Large intestine (tissue), 3 donors: ENCODE measurements around the gene TP73. TPM values are rescaled to one million over a fixed set of nuclear protein-coding genes. Genes with fewer than 3 reads are reported as not detected.

ENCODE experiments used
- DNase-seq, 2 donors: peaks; one replicate each; pipeline versions ENCODE4 v3.0.0 to v3.0.0-alpha.2; 2013
- H3K27ac ChIP-seq: one replicate; pipeline ENCODE4 v1.5.1; 2013; ENCODE audit warnings: low read length
- H3K27me3 ChIP-seq: 2 replicates; pipeline ENCODE4 v1.6.1; 2013; ENCODE audit warnings: low read length; ENCODE audit not compliant: control insufficient read depth, insufficient read depth
- H3K36me3 ChIP-seq: 2 replicates; pipeline ENCODE4 v1.6.1; 2013; ENCODE audit warnings: low read length; ENCODE audit not compliant: control insufficient read depth, insufficient read depth
- H3K4me1 ChIP-seq: one replicate; pipeline ENCODE4 v1.6.1; 2013; ENCODE audit warnings: low read length; ENCODE audit not compliant: control insufficient read depth, insufficient read depth
- H3K4me3 ChIP-seq: one replicate; pipeline ENCODE4 v1.5.1; 2013; ENCODE audit warnings: low read length
- H3K9me3 ChIP-seq: one replicate; pipeline ENCODE4 v1.6.1; 2013; ENCODE audit warnings: mild to moderate bottlenecking, low read depth, low read length, moderate library complexity; ENCODE audit not compliant: control insufficient read depth
- WGBS: methylation state at CpG from one replicate; pipeline ENCODE4 v1.1.5; 2013; ENCODE audit warnings: low lambda C conversion rate; ENCODE audit not compliant: insufficient coverage; 5-methylcytosine and 5-hydroxymethylcytosine counted together
- polyA plus RNA-seq: library from polyadenylated mRNA; unstranded; fragments of 120-200 nt; gene quantifications from one replicate; pipeline ENCODE4 v1.2.1, GENCODE V29; 2013

Gene TP73
- polyA plus RNA-seq, 1 donor: 0.55 TPM

GRCh38 chr1:3645666-3646355 lies 6.5 kb upstream of the TP73 start:
- Histone ChIP-seq H3K36me3 (peaks cover 20% of the 10 kb centered on the region), H3K27me3 (peaks cover 8% of the 10 kb centered on the region), H3K4me3 (no peak overlapping the region), H3K9me3 (peaks cover 4% of the 10 kb centered on the region), H3K4me1 (peaks cover 10% of the 10 kb centered on the region), H3K27ac (no peak overlapping the region)
- no peak for DNase-seq
- 80% methylated on average over 1 of the region's 27 CpGs for WGBS

DNA sequence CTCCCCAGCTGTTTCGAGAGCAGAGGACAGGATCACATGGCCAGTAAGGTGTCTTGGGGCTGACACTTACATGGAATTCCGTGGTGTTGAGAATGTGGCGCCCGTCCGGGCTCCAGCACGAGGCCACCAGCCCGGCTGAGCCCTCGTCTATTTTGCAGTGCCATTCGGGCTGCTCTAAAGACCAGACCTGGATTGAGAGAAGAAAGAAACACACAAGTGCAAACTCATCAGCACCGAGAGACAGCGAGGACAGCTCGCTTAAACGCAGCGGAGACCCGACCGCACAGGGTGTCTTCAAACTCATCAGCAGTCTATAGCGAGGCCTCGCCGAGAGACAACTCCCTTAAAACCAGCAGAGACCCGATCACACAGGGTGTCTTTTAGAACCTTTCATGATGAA lies 5.7 kb upstream of the TP73 start:
- no peak overlapping the region for H3K27ac ChIP-seq
- H3K36me3 ChIP-seq: peaks cover 20% of the 10 kb centered on the region
- peaks cover 10% of the 10 kb centered on the region for H3K9me3 ChIP-seq
- no peak overlapping the region for H3K4me3 ChIP-seq
- WGBS: 93% methylated on average over 3 of the region's 20 CpGs
- H3K27me3 ChIP-seq: peaks cover 16% of the 10 kb centered on the region
- peaks cover 12% of the 10 kb centered on the region for H3K4me1 ChIP-seq
- DNase-seq: no peak

DNA sequence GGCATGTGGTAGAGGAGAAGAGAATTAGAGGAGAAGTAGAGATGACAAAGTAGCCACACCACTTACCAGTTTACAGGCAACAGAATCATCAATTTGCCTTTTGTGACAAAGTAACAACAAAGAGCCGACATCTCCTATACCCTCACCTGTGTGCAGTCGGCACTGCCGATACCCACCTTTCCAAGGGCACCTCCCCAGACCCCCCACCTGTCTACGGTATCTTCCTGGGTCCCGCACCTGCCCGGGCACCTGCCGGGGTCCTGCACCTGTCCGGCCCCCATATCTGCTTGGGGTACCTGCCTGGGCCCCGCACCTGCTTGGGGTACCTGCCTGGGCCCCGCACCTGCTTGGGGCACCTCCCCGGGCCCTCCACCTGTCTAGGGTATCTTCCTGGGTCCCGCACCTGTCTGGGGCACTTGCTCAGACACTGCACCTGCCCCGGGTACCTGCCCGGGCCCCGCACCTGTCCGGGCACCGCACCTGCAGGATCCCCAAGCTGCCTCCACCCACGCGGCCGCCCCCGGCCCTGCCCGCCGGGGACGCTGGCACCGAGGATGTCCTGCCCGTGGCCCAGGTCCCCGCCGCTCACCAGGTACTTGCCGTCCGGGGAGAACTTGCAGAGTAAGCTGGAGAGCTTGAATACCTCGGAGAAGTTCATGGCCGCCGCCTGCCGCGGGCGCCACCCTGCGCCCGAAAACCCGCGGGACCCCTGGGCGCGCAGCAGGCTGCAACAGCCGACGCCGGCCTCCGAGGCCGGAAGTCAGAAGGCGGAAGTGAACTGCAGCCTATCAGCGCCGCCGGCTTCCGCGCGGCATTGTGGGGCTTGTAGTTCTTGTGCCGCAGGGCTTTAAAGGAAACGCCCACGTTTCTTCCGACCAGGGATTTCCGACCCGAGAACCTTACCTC lies 2.7 kb upstream of the TP73 start, which contains the start of gene WRAP73:
TSS of gene WRAP73 (minus strand) at position 762 of the 906 bp plus-strand sequence. CDS start at position 658, 104 bp downstream.
- peak within 1 kb of the TSS; percentile 64 for H3K4me3 ChIP-seq
- peak; percentile 88 to 90 for DNase-seq

DNA sequence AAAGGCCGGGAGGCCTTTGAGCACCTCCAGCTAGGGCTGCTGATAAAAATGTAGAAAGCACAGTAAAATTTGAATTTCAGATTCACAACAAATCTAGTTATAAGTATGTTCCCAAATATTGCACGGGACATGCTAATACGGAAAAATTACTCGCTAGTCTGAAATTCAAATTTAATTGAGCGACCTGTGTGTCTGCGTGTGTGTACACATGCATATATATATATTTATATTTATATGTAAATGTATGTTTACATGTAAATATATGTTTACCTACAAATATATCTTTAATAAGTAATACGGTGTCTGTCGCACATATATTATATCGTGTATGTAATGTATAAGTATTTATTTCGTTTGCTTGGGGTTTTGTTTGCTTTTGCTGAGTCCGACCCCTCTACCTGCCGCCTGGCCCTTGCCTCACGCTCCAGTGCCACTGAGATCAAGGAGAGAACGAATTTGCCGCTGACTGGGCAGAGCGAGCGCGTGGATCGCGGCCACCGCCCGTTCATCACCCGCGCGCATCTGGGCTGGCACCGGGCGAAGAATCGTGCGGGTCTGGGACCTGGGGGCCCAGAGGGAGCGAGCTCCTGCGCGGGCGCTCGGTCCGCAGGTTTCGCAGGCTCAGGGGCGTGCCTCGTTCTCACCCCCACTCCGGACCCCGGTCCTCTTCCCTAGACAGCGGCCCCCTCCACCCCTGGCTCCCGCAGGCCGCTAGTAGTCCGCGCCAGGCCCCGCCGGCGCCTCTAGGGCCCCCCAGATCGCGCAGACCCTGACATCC lies 1.9 kb upstream of the TP73 start:
- Histone ChIP-seq H3K4me3 (no peak overlapping the region), H3K36me3 (peaks cover 18% of the 10 kb centered on the region), H3K27me3 (peaks cover 50% of the 10 kb centered on the region), H3K27ac (no peak overlapping the region), H3K4me1 (peaks cover 12% of the 10 kb centered on the region), H3K9me3 (peaks cover 10% of the 10 kb centered on the region)
- no peak for DNase-seq
- 11% methylated on average over 3 of the region's 50 CpGs for WGBS

More for the DNA sequence above, 2.7 kb upstream of the TP73 start, which contains the start of gene WRAP73:
- WGBS: no CpG with 5 or more reads among the region's 60 CpGs
- peaks cover 18% of the 10 kb centered on the region for H3K36me3 ChIP-seq
- peaks cover 10% of the 10 kb centered on the region for H3K9me3 ChIP-seq
- peaks cover 42% of the 10 kb centered on the region for H3K27me3 ChIP-seq
- H3K27ac ChIP-seq: no peak within 1 kb of the TSS
- H3K4me1 ChIP-seq: peaks cover 12% of the 10 kb centered on the region

- Histone ChIP-seq H3K4me3 (no peak overlapping the region), H3K27ac (no peak overlapping the region), H3K9me3 (peaks cover 10% of the 10 kb centered on the region), H3K36me3 (peaks cover 10% of the 10 kb centered on the region), H3K27me3 (peaks cover 56% of the 10 kb centered on the region), H3K4me1 (peaks cover 12% of the 10 kb centered on the region)
- no CpG with 5 or more reads among the region's 83 CpGs for WGBS
- DNase-seq: peak in 1 of 2 donors; percentile 17
These were observed 1.0 kb upstream of the TP73 start for GRCh38 chr1:3651026-3651929.

- DNase-seq: peak in 1 of 2 donors; percentile 22
- H3K9me3 ChIP-seq: peaks cover 10% of the 10 kb centered on the region
- H3K27ac ChIP-seq: no peak overlapping the region
- H3K4me3 ChIP-seq: no peak overlapping the region
- H3K36me3 ChIP-seq: no peaks in the 10 kb centered on the region
- peaks cover 12% of the 10 kb centered on the region for H3K4me1 ChIP-seq
- H3K27me3 ChIP-seq: peaks cover 68% of the 10 kb centered on the region
- WGBS: no CpG with 5 or more reads among the region's 68 CpGs
These were observed 401 bp downstream of the TP73 start for GRCh38 chr1:3652548-3653285.

GRCh38 chr1:3653286-3653618 lies 936 bp downstream of the TP73 start:
- no CpG with 5 or more reads among the region's 10 CpGs for WGBS
- DNase-seq: no peak

DNA sequence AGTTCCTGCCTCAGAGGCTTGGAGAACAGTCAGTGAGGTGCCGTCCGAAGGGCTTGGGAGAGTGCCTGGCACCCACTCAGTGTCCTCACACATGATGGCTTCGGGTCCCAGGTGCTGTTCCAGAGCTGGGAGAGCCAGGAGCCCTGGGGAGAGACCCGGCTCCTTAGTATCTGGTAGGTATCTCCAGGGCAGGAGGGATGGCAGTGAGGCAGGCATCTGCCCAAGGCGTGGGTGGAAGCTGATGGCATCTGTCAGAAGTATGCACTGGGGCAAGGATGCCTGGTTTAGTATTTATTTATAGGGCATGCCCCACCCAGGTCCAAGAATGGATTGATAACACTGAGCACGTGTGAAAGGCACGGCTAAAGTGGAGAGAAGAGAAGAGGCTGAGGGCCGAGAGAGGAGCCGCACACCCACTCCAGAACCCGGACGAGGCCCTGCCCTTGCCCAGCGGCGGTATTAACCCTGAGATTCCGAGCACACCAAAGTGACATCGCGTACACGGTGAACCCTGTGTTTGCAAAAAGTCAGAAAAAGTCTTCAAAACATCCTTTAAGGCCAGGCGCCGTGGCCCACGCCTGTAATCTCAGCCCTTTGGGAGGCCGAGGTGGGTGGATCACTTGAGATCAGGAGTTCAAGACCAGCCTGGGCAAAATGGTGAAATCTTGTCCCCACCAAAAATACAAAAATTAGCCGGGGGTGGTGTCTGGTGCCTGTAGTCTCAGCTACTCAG lies 2.4 kb downstream of the TP73 start:
- peaks cover 78% of the 10 kb centered on the region for H3K27me3 ChIP-seq
- peaks cover 7% of the 10 kb centered on the region for H3K4me1 ChIP-seq
- H3K4me3 ChIP-seq: no peak overlapping the region
- H3K36me3 ChIP-seq: no peaks in the 10 kb centered on the region
- peaks cover 10% of the 10 kb centered on the region for H3K9me3 ChIP-seq
- DNase-seq: no peak
- whole genome bisulfite sequencing: no CpG with 5 or more reads among the region's 22 CpGs
- H3K27ac ChIP-seq: no peak overlapping the region

More at GRCh38 chr1:3653286-3653618, 936 bp downstream of the TP73 start:
- Histone ChIP-seq H3K9me3 (peaks cover 10% of the 10 kb centered on the region), H3K36me3 (no peaks in the 10 kb centered on the region), H3K4me1 (peaks cover 12% of the 10 kb centered on the region), H3K4me3 (no peak overlapping the region), H3K27me3 (peaks cover 73% of the 10 kb centered on the region), H3K27ac (no peak overlapping the region)
